A549 (cell line): Measurements from ENCODE around the gene LAMC3. TPM values are rescaled to one million over a fixed set of nuclear protein-coding genes. Genes with fewer than 3 reads are reported as not detected.

ENCODE experiments used
- ATAC-seq, 2 experiments: fragments of 200-7000 bp in 1 of 2; fragments of >200 bp in 1 of 2; cut with Nextera tagmentation in 1 of 2; cut with Tn5 transposase in 1 of 2; 3 replicates each; pipeline versions ENCODE4 v1.8.0 to v1.9.1; 2018 to 2020; ENCODE audit warnings: mild to moderate bottlenecking in 1 of 2, moderate library complexity in 1 of 2
- CTCF ChIA-PET: fragments of 300-600 bp; sonication (Branson Sonifier 250); formaldehyde crosslinking; extraction: SDS; loops from one replicate; lab custom pipeline; 2021; ENCODE audit warnings: antibody characterized with exemption, inconsistent platforms; lab: Yijun Ruan, JAX
- POLR2A ChIA-PET: fragments of 350-600 bp; formaldehyde crosslinking; extraction: SDS; loops from one replicate; lab custom pipeline; 2021; ENCODE audit warnings: antibody characterized with exemption, inconsistent platforms; lab: Yijun Ruan, JAX
- DNase-seq, 2 experiments: peaks; one replicate each; pipeline versions ENCODE4 v3.0.0 to v3.0.0-alpha.2; 2011 to 2016; ENCODE audit warnings: low read depth in 1 of 2, low spot score in 1 of 2
- FAIRE-seq: peaks from 2 replicates; lab custom pipeline; 2011; peaks lifted over from hg19 to GRCh38; lab: Jason Lieb, UNC
- H3K27ac ChIP-seq, 2 experiments: fragments of >200 bp; sonication (Bioruptor Twin); formaldehyde crosslinking; 3 replicates each; pipeline ENCODE4 v1.5.1; 2016 to 2017
- H3K4me1 ChIP-seq: fragments of >200 bp; sonication (Bioruptor Twin); formaldehyde crosslinking; 3 replicates; pipeline ENCODE4 v1.6.1; 2016
- H3K4me2 ChIP-seq: fragments of >200 bp; sonication (Bioruptor Twin); formaldehyde crosslinking; 3 replicates; pipeline ENCODE4 v1.6.1; 2016
- H3K4me3 ChIP-seq: fragments of >200 bp; sonication (Bioruptor Twin); formaldehyde crosslinking; 3 replicates; pipeline ENCODE4 v1.5.1; 2016
- H3K9me3 ChIP-seq: fragments of >200 bp; sonication (Bioruptor Twin); formaldehyde crosslinking; 3 replicates; pipeline ENCODE4 v1.6.1; 2016
- BCL3 ChIP-seq: fragments of >200 bp; sonication (Bioruptor Twin); formaldehyde crosslinking; IDR thresholded peaks from 3 replicates; pipeline ENCODE4 v1.6.1; 2016
- CBX2 ChIP-seq: fragments of 200-600 bp; sonication (generic); IDR thresholded peaks from 2 replicates; pipeline ENCODE4 v1.6.1; 2016; ENCODE audit warnings: low read depth, mild to moderate bottlenecking, borderline replicate concordance
- E2F6 ChIP-seq: IDR thresholded peaks from 2 replicates; pipeline ENCODE4 v1.6.1; 2012; ENCODE audit warnings: low read depth, borderline replicate concordance
- EHF ChIP-seq: fragments of 250-450 bp; sonication (Bioruptor Pico); IDR thresholded peaks from 2 replicates; pipeline ENCODE4 v1.5.0; 2020; ENCODE audit warnings: mild to moderate bottlenecking
- FOSL2 ChIP-seq, 2 experiments: fragments of 450-650 bp in 1 of 2; fragments of >200 bp in 1 of 2; sonication (Bioruptor Twin) in 1 of 2; formaldehyde crosslinking; IDR thresholded peaks; 2 replicates each; pipeline versions ENCODE4 v1.5.0 to v1.6.1; 2016 to 2020; ENCODE audit warnings: mild to moderate bottlenecking in 1 of 2, moderate library complexity in 1 of 2
- HMGXB4 ChIP-seq: fragments of 250-450 bp; sonication (Bioruptor Pico); IDR thresholded peaks from 2 replicates; pipeline ENCODE4 v1.5.0; 2021; ENCODE audit warnings: mild to moderate bottlenecking, moderate library complexity, borderline replicate concordance
- HOXA7 ChIP-seq: fragments of 250-450 bp; sonication (Bioruptor Pico); IDR thresholded peaks from 2 replicates; pipeline ENCODE4 v1.5.0; 2020; ENCODE audit warnings: mild to moderate bottlenecking, moderate library complexity
- HOXB5 ChIP-seq: fragments of 250-450 bp; sonication (Bioruptor Pico); IDR thresholded peaks from 2 replicates; pipeline ENCODE4 v1.5.0; 2020; ENCODE audit warnings: mild to moderate bottlenecking, moderate library complexity
- JUN ChIP-seq, 2 experiments: fragments of >200 bp; sonication (Bioruptor Twin); formaldehyde crosslinking; IDR thresholded peaks; 2 replicates in 1 of 2; 3 replicates in 1 of 2; pipeline ENCODE4 v1.6.1; 2016 to 2017
- KDM1A ChIP-seq: fragments of 200-600 bp; sonication (generic); IDR thresholded peaks from 2 replicates; pipeline ENCODE4 v1.6.1; 2016; ENCODE audit warnings: low read depth, mild to moderate bottlenecking
- MAFK ChIP-seq: fragments of 450-650 bp; IDR thresholded peaks from 2 replicates; pipeline ENCODE4 v1.6.1; 2014; ENCODE audit not compliant: partially characterized antibody
- NFE2L2 ChIP-seq: fragments of 150-350 bp; conservative IDR thresholded peaks from 2 replicates; pipeline ENCODE4 v1.6.1; 2014; ENCODE audit warnings: low read length
- POLR2AphosphoS2 ChIP-seq: conservative IDR thresholded peaks from 2 replicates; pipeline ENCODE4 v1.6.1; 2012; ENCODE audit warnings: low read length, improper control_type of control experiment, inconsistent platforms
- RAD21 ChIP-seq, 2 experiments: fragments of >200 bp in 1 of 2; sonication (Bioruptor Twin) in 1 of 2; formaldehyde crosslinking in 1 of 2; IDR thresholded peaks in 1 of 2; conservative IDR thresholded peaks in 1 of 2; 2 replicates in 1 of 2; 3 replicates in 1 of 2; pipeline ENCODE4 v1.6.1; 2012 to 2018; ENCODE audit warnings: inconsistent platforms in 1 of 2
- RARB ChIP-seq: fragments of 250-450 bp; sonication (Bioruptor Pico); IDR thresholded peaks from 2 replicates; pipeline ENCODE4 v1.8.0; 2021; ENCODE audit warnings: mild to moderate bottlenecking, moderate library complexity
- RCOR1 ChIP-seq: fragments of 150-350 bp; IDR thresholded peaks from 2 replicates; pipeline ENCODE4 v1.6.1; 2014; ENCODE audit warnings: antibody characterized with exemption, low read length, low read depth
- RFX5 ChIP-seq: fragments of 450-650 bp; IDR thresholded peaks from 2 replicates; pipeline ENCODE4 v1.7.1; 2014; ENCODE audit warnings: antibody characterized with exemption, mild to moderate bottlenecking, moderate library complexity
- TP53 ChIP-seq: fragments of 250-450 bp; sonication (Bioruptor Pico); IDR thresholded peaks from 2 replicates; pipeline ENCODE4 v1.5.0; 2021; ENCODE audit warnings: mild to moderate bottlenecking, moderate library complexity
- USF2 ChIP-seq: fragments of 450-650 bp; IDR thresholded peaks from 2 replicates; pipeline ENCODE4 v1.6.1; 2014; ENCODE audit warnings: antibody characterized with exemption
- ZNF302 ChIP-seq: fragments of 250-450 bp; sonication (Bioruptor Pico); IDR thresholded peaks from 2 replicates; pipeline ENCODE4 v1.9.0; 2021; ENCODE audit warnings: inconsistent platforms, mild to moderate bottlenecking, moderate library complexity
- ZSCAN20 ChIP-seq: fragments of 250-450 bp; sonication (Bioruptor Pico); IDR thresholded peaks from 2 replicates; pipeline ENCODE4 v1.8.0; 2022; ENCODE audit warnings: mild to moderate bottlenecking, moderate library complexity
- WGBS: methylation state at CpG from one replicate; pipeline ENCODE4 v1.1.6; 2017; ENCODE audit errors: missing lambda C conversion rate; 5-methylcytosine and 5-hydroxymethylcytosine counted together
- polyA plus RNA-seq, 4 experiments: library from polyadenylated mRNA; depleted of rRNA in 3 of 4; stranded (reverse); fragments of >200 nt; fragmentation: RNase III in 1 of 4; extraction: RNeasy Plus Mini Kit Qiagen cat#74134 plus additional on column Dnase treatment in 1 of 4; gene quantifications; 2 replicates in 3 of 4; 3 replicates in 1 of 4; pipeline ENCODE4 v1.2.3, GENCODE V29; 2011 to 2017

LAMC3 gene
- polyA plus RNA-seq, 2 of the 4 experiments (the other 2 are of a cell fraction), result 1.0 to 1.5 TPM

GRCh38 chr9:131094015-131094414 is 85.0 kb downstream of the LAMC3 start:
- Histone ChIP-seq H3K4me1 (0 out of 3 replicates have a peak, but pooled peaks cover 7% of the 10 kb centered on the region), H3K9me3 (no peaks in the 10 kb centered on the region), H3K4me2 (no peak overlapping the region), H3K4me3 (no peak overlapping the region), H3K27ac (no peak overlapping the region)
- FAIRE-seq, result no peak
- ATAC-seq, result no peak
- POLR2A ChIA-PET, result interaction anchor here (0.6 kb wide), 1 partner anchor 31 kb away, joined by 3 read pairs; the partner anchor contains the start of gene NUP214
- 69% methylated on average over 5 of the region's 5 CpGs for WGBS
- DNase-seq, result no peak
- no peak for TF ChIP-seq RARB
- TF ChIP-seq ZSCAN20 (CRISPR knock-in tag), result no peak
- TF ChIP-seq USF2, result no peak
- TF ChIP-seq HOXB5 (CRISPR knock-in tag), result no peak
- no peak for TF ChIP-seq RAD21 (conservative IDR thresholded peaks at IDR 0.05 in 1 of 2, IDR thresholded peaks at IDR 0.05 in 1 of 2)
- no peak for TF ChIP-seq E2F6
- no peak for TF ChIP-seq JUN (IDR thresholded peaks at IDR 0.05)
- no peak for TF ChIP-seq HMGXB4
- no peak for TF ChIP-seq TP53 (CRISPR knock-in tag)
- TF ChIP-seq NFE2L2, result no peak
- CTCF ChIA-PET, result interaction anchor here (0.7 to 2.1 kb wide), 6 partner anchors 10 to 243 kb away, joined by 3 to 7 read pairs (median 4); no protein-coding TSS in a partner anchor

GRCh38 chr9:131094622-131095021 is 85.6 kb downstream of the LAMC3 start:
- Histone ChIP-seq H3K27ac (no peak overlapping the region), H3K4me2 (no peak overlapping the region), H3K4me3 (no peak overlapping the region), H3K9me3 (no peaks in the 10 kb centered on the region), H3K4me1 (0 out of 3 replicates have a peak, but pooled peaks cover 7% of the 10 kb centered on the region)
- ChIA-PET POLR2A (no interaction called here), CTCF (interaction anchor here (0.7 to 2.1 kb wide), 7 partner anchors 9 to 242 kb away, joined by 3 to 7 read pairs (median 3); no protein-coding TSS in a partner anchor)
- no peak for ATAC-seq
- FAIRE-seq, result no peak
- 52% methylated on average over 12 of the region's 12 CpGs for WGBS
- DNase-seq, result no peak
- TF ChIP-seq ZNF302 (CRISPR knock-in tag) (no peak), CBX2 (no peak), FOSL2 (IDR thresholded peaks at IDR 0.05) (no peak), FOSL2 (CRISPR knock-in tag; IDR thresholded peaks at IDR 0.05) (no peak), KDM1A (no peak), RFX5 (no peak), HOXA7 (CRISPR knock-in tag) (no peak), BCL3 (no peak), HMGXB4 (no peak), EHF (CRISPR knock-in tag) (no peak), POLR2AphosphoS2 (no peak), MAFK (no peak), RCOR1 (no peak), RARB (no peak), USF2 (no peak)
